Measurements from ENCODE around the gene PASD1.
"Not testable (repeated sequence)": the region's sequence is repeated elsewhere in the genome, so short reads cannot be mapped to it uniquely, and the experiment has no call there.

PASD1 gene

DNA sequence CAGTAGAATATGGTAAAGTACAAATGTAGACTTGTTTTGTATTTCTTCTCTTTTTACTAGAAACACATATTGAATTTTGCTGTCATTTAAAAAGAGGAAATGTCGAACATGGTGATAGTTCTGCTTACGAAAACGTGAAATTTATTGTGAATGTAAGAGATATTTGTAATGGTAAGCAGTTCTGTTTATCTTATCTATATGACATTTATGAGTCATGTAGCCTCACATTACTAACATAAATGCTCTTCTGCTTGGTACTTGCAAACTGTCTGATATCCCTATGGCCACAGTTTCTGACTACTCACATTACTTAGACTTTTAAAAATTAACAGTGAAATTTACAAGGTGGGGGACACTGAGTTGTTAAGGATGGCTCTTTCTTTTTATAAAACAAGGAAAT, 57.9 kb downstream of the PASD1 start:
- DNase-seq (ENCODE audit: low read depth) = no peak

DNA sequence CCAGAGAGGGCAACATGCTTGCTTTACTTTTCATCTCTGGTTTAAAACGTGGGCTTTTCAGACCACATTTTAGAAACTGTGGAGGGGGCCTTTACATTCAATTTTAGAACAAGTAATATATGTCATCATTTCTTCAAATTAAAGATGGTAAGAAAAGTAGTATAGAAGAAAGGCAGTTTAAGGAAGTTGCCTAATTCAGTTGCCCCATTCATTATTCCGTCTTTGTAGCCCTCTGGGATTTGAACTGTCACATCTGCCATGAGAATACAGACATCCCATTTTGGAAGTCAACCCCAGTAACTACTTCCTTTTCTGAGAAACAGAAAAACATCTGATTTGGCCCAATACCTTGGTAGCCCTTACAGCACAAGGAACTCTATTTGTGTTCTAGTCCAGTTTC, 61.2 kb downstream of the PASD1 start:
- DNase-seq (ENCODE audit: low read depth) = no peak

GRCh38 chrX:151631822-151632221, 68.3 kb downstream of the PASD1 start:
- no peak for DNase-seq (ENCODE audit: low read depth)

- DNase-seq (ENCODE audit: low read depth) = no peak
Observed at GRCh38 chrX:151633157-151633556, 69.7 kb downstream of the PASD1 start.

DNA sequence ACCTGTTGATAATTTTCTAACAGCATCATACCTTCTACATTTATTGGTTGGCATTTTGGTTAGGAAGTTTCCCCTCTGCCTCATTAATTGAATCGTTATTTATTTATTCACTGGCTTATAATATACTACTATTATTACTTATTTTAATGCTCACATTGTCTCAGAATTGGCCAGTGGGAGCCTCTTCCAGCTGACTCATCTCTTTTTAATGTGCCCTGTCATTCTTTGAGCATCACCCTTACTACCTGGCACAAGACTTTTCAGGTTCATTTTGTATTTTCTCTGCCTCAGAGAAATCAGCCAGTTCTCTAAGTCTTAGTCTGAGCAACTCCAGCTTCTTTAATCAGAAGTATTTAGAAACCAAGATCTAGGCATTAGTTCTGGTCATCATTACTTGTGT, 71.5 kb downstream of the PASD1 start:
- DNase-seq (ENCODE audit: low read depth) = no peak

DNA sequence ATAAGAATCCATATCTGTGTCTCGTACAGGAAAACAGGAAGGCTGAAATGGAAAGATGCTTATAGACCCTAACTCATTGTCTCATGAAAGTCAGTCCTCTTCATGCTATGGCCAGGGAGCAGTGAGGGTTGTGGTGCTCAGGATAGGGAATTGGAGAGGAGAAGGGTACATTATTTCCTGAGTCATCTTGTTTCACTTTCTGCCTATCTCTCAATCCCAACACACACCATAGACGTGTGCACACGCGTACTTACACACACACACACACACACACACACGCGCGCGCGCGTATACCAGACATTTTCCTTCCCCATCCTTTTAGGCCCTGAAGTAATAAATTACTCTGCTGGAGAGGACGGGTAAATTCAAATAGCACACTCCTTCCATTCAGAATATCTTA, 78.1 kb downstream of the PASD1 start:
- no peak for DNase-seq (ENCODE audit: low read depth)

- no peak for DNase-seq (ENCODE audit: low read depth)
Observed at GRCh38 chrX:151675121-151675746, 111.8 kb downstream of the PASD1 start.

DNA sequence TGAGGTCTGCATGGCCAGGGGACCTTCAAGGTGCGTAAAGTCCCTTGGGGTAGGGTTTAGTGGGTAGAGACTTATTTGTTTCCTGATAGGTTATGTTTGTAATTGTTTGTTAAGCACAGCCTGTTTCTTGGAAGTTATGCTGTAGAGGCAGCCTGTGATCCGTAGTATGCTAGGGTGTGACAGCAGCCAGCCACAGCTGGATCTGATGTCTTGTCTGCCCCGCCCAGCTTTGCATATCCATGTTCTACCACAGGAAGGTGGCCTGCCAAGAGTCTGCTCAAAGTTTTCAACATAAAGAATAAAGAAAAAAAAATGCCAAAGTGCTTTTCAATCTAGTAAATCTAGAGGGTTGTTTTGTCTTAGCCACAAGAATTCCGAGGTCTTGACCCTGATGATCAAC, 112.7 kb downstream of the PASD1 start:
- no peak for DNase-seq (ENCODE audit: low read depth)

DNA sequence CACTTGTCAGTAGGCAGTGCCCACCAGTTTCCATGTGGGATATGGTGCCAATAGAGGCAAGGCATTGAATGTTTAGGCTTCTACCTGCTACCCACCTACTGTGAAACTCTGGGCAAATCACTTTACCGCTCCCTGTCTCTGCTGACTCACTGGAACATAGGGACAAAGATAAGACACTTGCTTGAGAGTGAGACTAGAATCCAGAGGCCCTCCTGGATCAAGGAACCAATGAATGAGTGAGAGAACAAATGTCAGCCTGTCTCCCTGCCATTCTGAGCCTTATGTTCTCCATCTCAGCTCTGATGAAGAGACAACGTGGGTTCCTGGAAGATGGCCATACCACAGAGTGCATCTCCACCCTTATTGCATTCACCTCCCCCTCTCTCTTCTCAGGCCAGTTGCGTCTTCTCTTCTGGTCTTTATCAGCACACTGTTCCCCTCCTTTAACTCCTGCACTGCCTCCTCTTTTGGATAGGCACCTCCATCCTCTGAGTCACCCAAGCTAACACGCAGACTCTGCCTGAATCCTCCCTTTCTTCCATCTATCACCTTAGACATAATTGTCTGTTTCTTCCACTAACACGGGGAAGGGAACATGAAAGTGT, 116.4 kb downstream of the PASD1 start:
- DNase-seq (ENCODE audit: low read depth) = no peak

DNA sequence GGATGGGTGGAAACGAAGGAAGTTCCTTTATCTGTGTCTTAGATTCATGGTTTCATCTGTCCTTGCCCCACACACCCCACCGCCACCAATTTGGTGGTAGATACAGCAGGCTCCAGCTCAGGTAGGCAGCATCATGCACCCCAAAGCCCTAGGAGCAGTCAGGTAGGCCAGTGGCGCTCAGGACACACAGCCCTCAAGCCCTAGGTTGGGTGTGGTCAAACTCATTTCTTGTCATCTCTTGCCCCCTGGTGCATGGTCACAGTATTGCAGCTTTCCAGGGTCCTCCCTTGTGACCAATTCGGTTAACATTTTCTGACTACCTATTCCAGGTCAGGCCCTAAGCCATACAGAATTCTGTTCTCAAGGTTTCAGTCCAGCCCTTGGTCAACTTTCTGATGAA, 117.3 kb downstream of the PASD1 start:
- DNase-seq (ENCODE audit: low read depth) = peak; percentile 15

GRCh38 chrX:151687635-151688034, 124.2 kb downstream of the PASD1 start:
- DNase-seq (ENCODE audit: low read depth) = no peak

GRCh38 chrX:151688695-151689094, 125.2 kb downstream of the PASD1 start:
- DNase-seq (ENCODE audit: low read depth) = no peak

DNA sequence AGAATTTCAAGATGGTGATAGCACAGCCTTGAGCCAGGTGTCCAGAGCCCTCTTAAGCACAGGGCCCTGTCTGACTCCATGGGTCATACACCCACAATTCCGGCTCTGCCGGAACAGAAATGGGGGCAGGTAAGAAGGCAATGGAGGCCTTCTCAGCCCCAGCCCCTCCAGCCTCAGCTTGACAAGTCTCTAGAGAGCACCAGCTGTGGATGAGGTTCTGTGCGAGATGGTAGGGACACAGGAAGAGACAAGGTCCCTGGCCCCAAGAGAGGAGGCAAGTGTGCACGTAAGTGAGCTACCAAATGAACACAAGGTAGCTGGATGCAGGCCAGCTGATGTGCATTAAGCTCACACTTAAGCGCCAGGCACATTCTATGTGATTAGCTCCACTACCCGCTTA, 129.3 kb downstream of the PASD1 start:
- no peak for DNase-seq (ENCODE audit: low read depth)

- no peak for DNase-seq (ENCODE audit: low read depth)
Observed at GRCh38 chrX:151694121-151694520, 130.6 kb downstream of the PASD1 start.

GRCh38 chrX:151694661-151695582, 131.4 kb downstream of the PASD1 start, which contains the start of gene PRRG3:
PRRG3 (plus strand) TSS chrX:151695458; CDS start chrX:151698815, 3,357 bp downstream.
- DNase-seq (ENCODE audit: low read depth) = no peak

DNA sequence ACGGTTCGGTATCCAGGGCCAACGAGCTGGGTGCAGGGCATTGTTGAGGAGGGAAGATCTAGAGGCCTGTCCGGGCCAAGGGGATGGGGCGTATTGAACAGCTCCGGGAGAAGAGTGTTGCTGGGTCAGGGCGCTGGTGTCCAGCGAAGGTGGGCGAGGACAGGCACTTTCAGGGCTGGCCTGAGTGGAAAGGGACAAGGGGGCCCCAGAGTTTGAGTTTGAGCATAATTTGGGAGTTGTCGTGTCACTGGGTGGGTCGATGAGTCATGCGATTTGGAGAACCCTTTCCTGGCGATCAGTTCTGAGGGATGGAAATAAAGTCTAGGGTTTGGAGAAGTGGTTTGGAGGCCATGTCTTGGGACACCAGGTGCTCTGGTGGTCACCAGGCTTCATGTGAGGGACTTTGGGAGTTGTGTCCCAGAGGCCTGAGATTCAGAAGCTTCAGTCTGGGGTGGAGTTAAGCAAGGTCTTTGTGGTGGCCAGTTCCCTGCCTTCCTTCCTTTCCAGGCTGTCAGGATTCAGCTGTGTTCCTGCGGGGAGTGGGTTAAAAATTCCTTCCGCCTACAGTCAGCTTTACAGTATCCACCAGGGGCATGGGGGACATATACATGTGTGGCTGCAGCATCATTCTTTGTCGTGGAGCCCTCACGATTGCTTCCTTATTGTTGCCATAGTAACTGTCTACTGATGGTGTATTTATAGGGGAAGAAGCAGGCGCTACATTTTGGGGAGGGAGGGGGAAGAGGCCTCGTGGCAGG, 132.3 kb downstream of the PASD1 start:
- DNase-seq (ENCODE audit: low read depth) = no peak

DNA sequence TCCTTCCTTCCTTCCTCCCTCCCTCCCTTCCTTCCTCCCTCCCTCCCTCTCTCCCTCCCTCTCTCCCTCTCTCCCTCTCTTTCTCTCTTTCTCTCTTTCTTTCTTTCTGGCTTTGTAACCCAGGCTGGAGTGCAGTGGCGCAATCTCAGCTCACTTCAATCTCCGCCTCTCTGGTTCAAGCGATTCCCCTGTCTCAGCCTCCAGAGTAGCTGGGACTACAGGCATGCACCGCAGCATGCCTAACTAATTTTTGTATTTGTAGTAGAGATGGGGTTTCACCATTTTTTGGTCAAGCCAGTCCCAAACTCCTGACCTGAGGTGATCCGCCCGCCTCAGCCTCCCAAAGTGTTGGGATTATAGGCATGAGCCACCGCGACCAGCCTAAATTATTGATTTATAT, 133.6 kb downstream of the PASD1 start:
- DNase-seq (ENCODE audit: low read depth) = not testable (repeated sequence)

- no peak for DNase-seq (ENCODE audit: low read depth)
Observed at GRCh38 chrX:151697522-151697921, 134.0 kb downstream of the PASD1 start.

GRCh38 chrX:151698485-151698884, 135.0 kb downstream of the PASD1 start:
- no peak for DNase-seq (ENCODE audit: low read depth)

DNA sequence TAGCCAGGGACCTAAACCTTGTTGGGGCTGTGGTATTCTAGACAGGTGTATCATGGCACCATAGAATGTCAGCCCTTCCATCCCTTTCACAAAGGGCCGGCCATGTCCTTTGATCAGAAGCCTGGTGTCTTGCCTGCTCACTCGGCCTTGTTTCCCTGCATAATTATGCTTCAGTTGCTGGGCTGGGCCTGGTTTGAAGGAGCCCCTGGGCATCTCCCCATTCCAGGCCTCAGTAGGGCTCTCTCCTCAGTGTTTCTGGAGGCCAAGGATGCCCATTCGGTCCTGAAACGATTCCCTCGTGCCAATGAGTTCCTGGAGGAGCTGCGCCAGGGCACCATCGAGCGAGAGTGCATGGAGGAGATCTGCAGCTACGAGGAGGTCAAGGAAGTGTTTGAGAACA, 136.3 kb downstream of the PASD1 start:
- DNase-seq (ENCODE audit: low read depth) = no peak

DNA sequence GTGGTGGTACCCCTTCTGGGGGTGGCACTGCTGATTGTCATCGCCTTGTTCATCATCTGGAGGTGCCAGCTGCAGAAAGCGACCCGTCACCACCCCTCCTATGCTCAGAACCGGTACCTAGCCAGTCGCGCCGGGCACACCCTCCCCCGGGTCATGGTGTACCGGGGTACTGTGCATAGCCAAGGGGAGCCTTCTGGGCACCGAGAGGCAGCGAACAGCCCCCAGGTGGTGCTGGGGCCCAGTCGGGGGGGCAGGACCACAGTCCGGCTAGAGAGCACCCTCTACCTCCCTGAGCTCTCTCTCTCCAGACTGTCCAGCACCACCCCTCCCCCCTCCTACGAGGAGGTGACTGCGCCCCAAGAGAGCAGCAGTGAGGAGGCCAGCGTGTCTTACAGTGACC, 137.1 kb downstream of the PASD1 start:
- DNase-seq (ENCODE audit: low read depth) = no peak

DNA sequence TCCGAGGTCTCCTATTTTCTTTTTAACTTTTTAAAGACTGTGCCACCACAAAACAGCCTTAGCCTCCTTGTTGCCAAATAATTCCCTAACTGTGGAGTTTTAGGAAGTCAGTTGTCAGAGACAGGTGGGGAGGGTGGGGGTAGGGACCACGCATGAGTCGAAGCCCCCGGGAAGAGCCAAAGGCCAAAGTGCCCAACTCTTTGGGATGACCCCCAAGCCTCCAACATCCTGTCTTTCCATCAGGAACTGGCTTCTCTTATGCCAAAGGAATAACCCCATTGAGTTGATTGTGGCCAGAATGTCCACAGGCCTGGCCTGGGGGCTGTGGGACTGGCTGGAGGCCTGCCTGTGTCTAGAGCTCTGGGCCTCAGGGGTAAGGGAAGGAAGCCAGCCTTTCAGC, 137.6 kb downstream of the PASD1 start:
- no peak for DNase-seq (ENCODE audit: low read depth)
